Measurements from ENCODE around the gene MSH3.
A peak's percentile ranks its signal among the peaks of the same experiment; 100 is the strongest.

The MSH3 gene

DNA sequence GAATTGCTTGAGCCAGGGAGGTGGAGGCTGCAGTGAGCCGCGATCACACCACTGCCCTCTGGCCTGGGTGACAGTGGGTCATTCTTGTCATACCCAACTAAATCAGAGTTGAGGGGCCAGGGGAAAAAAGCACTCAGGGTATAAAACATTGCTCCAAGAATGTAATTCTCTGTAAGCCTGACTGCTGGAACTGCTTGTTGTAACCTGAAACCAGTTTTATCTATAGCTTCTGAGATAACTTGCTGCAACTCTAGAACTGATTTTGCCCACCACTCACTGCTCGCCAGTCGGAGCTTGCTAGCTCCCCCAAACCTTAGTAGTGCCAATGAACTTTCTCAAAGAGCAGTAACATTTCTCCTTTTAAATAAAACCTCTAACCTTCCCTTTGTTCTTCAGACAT is 9.6 kb upstream of the MSH3 start (continued):
- TF ChIP-seq, protein P1, sequence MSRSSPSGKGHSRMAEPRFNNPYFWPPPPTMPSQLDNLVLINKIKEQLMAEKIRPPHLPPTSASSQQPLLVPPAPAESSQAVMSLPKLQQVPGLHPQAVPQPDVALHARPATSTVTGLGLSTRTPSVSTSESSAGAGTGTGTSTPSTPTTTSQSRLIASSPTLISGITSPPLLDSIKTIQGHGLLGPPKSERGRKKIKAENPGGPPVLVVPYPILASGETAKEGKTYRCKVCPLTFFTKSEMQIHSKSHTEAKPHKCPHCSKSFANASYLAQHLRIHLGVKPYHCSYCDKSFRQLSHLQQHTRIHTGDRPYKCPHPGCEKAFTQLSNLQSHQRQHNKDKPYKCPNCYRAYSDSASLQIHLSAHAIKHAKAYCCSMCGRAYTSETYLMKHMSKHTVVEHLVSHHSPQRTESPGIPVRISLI (tag by site-specific recombination; IDR thresholded peaks at IDR 0.05) = no peak
- TF ChIP-seq ZNF394 (tag by site-specific recombination; IDR thresholded peaks at IDR 0.05; ENCODE audit: borderline replicate concordance) = no peak
- no peak for TF ChIP-seq ZNF585B (tag by site-specific recombination; IDR thresholded peaks at IDR 0.05)
- TF ChIP-seq ZNF571 (tag by site-specific recombination; IDR thresholded peaks at IDR 0.05) = no peak
- no peak for TF ChIP-seq ZNF791 (tag by site-specific recombination; IDR thresholded peaks at IDR 0.05)
- TF ChIP-seq ZNF138 (tag by site-specific recombination; IDR thresholded peaks at IDR 0.05; ENCODE audit: borderline replicate concordance) = no peak
- TF ChIP-seq, protein P2, sequence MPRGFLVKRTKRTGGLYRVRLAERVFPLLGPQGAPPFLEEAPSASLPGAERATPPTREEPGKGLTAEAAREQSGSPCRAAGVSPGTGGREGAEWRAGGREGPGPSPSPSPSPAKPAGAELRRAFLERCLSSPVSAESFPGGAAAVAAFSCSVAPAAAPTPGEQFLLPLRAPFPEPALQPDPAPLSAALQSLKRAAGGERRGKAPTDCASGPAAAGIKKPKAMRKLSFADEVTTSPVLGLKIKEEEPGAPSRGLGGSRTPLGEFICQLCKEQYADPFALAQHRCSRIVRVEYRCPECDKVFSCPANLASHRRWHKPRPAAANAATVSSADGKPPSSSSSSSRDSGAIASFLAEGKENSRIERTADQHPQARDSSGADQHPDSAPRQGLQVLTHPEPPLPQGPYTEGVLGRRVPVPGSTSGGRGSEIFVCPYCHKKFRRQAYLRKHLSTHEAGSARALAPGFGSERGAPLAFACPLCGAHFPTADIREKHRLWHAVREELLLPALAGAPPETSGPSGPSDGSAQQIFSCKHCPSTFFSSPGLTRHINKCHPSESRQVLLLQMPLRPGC (tag by site-specific recombination; IDR thresholded peaks at IDR 0.05) = no peak
- TF ChIP-seq, protein P3, sequence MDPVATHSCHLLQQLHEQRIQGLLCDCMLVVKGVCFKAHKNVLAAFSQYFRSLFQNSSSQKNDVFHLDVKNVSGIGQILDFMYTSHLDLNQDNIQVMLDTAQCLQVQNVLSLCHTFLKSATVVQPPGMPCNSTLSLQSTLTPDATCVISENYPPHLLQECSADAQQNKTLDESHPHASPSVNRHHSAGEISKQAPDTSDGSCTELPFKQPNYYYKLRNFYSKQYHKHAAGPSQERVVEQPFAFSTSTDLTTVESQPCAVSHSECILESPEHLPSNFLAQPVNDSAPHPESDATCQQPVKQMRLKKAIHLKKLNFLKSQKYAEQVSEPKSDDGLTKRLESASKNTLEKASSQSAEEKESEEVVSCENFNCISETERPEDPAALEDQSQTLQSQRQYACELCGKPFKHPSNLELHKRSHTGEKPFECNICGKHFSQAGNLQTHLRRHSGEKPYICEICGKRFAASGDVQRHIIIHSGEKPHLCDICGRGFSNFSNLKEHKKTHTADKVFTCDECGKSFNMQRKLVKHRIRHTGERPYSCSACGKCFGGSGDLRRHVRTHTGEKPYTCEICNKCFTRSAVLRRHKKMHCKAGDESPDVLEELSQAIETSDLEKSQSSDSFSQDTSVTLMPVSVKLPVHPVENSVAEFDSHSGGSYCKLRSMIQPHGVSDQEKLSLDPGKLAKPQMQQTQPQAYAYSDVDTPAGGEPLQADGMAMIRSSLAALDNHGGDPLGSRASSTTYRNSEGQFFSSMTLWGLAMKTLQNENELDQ (tag by site-specific recombination; IDR thresholded peaks at IDR 0.05; ENCODE audit: low read depth) = no peak
- TF ChIP-seq RBAK (tag by site-specific recombination; IDR thresholded peaks at IDR 0.05) = no peak
- no peak for TF ChIP-seq ZBTB20 (tag by site-specific recombination; IDR thresholded peaks at IDR 0.05)
- TF ChIP-seq ZNF2 (tag by site-specific recombination; IDR thresholded peaks at IDR 0.05) = no peak
- TF ChIP-seq SETDB1 (IDR thresholded peaks at IDR 0.05; ENCODE audit: insufficient read length, low read length) = no peak
- TF ChIP-seq ZFHX2 (tag by site-specific recombination; conservative IDR thresholded peaks at IDR 0.05) = no peak
- TF ChIP-seq, protein P4, sequence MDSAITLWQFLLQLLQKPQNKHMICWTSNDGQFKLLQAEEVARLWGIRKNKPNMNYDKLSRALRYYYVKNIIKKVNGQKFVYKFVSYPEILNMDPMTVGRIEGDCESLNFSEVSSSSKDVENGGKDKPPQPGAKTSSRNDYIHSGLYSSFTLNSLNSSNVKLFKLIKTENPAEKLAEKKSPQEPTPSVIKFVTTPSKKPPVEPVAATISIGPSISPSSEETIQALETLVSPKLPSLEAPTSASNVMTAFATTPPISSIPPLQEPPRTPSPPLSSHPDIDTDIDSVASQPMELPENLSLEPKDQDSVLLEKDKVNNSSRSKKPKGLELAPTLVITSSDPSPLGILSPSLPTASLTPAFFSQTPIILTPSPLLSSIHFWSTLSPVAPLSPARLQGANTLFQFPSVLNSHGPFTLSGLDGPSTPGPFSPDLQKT (IDR thresholded peaks at IDR 0.05; ENCODE audit: borderline replicate concordance, low read depth, low read length) = no peak
- TF ChIP-seq, protein P5, sequence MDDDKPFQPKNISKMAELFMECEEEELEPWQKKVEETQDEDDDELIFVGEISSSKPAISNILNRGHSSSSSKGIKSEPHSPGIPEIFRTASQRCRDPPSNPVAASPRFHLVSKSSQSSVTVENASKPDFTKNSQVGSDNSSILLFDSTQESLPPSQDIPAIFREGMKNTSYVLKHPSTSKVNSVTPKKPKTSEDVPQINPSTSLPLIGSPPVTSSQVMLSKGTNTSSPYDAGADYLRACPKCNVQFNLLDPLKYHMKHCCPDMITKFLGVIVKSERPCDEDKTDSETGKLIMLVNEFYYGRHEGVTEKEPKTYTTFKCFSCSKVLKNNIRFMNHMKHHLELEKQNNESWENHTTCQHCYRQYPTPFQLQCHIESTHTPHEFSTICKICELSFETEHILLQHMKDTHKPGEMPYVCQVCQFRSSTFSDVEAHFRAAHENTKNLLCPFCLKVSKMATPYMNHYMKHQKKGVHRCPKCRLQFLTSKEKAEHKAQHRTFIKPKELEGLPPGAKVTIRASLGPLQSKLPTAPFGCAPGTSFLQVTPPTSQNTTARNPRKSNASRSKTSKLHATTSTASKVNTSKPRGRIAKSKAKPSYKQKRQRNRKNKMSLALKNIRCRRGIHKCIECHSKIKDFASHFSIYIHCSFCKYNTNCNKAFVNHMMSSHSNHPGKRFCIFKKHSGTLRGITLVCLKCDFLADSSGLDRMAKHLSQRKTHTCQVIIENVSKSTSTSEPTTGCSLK (tag by site-specific recombination; IDR thresholded peaks at IDR 0.05) = no peak
- TF ChIP-seq, protein P6, sequence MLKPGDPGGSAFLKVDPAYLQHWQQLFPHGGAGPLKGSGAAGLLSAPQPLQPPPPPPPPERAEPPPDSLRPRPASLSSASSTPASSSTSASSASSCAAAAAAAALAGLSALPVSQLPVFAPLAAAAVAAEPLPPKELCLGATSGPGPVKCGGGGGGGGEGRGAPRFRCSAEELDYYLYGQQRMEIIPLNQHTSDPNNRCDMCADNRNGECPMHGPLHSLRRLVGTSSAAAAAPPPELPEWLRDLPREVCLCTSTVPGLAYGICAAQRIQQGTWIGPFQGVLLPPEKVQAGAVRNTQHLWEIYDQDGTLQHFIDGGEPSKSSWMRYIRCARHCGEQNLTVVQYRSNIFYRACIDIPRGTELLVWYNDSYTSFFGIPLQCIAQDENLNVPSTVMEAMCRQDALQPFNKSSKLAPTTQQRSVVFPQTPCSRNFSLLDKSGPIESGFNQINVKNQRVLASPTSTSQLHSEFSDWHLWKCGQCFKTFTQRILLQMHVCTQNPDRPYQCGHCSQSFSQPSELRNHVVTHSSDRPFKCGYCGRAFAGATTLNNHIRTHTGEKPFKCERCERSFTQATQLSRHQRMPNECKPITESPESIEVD (tag by site-specific recombination; IDR thresholded peaks at IDR 0.05) = peak; percentile 61
- TF ChIP-seq, protein P7, sequence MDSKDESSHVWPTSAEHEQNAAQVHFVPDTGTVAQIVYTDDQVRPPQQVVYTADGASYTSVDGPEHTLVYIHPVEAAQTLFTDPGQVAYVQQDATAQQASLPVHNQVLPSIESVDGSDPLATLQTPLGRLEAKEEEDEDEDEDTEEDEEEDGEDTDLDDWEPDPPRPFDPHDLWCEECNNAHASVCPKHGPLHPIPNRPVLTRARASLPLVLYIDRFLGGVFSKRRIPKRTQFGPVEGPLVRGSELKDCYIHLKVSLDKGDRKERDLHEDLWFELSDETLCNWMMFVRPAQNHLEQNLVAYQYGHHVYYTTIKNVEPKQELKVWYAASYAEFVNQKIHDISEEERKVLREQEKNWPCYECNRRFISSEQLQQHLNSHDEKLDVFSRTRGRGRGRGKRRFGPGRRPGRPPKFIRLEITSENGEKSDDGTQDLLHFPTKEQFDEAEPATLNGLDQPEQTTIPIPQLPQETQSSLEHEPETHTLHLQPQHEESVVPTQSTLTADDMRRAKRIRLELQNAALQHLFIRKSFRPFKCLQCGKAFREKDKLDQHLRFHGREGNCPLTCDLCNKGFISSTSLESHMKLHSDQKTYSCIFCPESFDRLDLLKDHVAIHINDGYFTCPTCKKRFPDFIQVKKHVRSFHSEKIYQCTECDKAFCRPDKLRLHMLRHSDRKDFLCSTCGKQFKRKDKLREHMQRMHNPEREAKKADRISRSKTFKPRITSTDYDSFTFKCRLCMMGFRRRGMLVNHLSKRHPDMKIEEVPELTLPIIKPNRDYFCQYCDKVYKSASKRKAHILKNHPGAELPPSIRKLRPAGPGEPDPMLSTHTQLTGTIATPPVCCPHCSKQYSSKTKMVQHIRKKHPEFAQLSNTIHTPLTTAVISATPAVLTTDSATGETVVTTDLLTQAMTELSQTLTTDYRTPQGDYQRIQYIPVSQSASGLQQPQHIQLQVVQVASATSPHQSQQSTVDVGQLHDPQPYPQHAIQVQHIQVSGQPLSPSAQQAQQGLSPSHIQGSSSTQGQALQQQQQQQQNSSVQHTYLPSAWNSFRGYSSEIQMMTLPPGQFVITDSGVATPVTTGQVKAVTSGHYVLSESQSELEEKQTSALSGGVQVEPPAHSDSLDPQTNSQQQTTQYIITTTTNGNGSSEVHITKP (tag by site-specific recombination; IDR thresholded peaks at IDR 0.05) = peak; percentile 44
- TF ChIP-seq ZFP37 (tag by site-specific recombination; IDR thresholded peaks at IDR 0.05) = no peak
- TF ChIP-seq IKZF3 (tag by site-specific recombination; IDR thresholded peaks at IDR 0.05) = no peak
- no peak for TF ChIP-seq ZNF132 (tag by site-specific recombination; IDR thresholded peaks at IDR 0.05; ENCODE audit: borderline replicate concordance)
- TF ChIP-seq ZNF23 (tag by site-specific recombination; IDR thresholded peaks at IDR 0.05; ENCODE audit: borderline replicate concordance) = no peak
- TF ChIP-seq, protein P8, sequence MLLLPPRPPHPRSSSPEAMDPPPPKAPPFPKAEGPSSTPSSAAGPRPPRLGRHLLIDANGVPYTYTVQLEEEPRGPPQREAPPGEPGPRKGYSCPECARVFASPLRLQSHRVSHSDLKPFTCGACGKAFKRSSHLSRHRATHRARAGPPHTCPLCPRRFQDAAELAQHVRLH (tag by site-specific recombination; IDR thresholded peaks at IDR 0.05) = no peak
- no peak for TF ChIP-seq ZIC2 (tag by site-specific recombination; IDR thresholded peaks at IDR 0.05)
- no peak for TF ChIP-seq SCRT1 (tag by site-specific recombination; IDR thresholded peaks at IDR 0.05; ENCODE audit: borderline replicate concordance)

Data from HEK293 (cell line).